OCI-LY7 (cell line): ENCODE measurements around the gene CCNA1. TPM values are rescaled to one million over a fixed set of nuclear protein-coding genes. Genes with fewer than 3 reads are reported as not detected.

ENCODE experiments used
- BruUV-seq: library from RNA; stranded (reverse); fragments of 400-500 nt; replicated peaks from 2 replicates; lab custom pipeline; 2021; lab: Mats Ljungman, UMichigan
- CTCF ChIA-PET: fragments of 300-600 bp; sonication (Branson Sonifier 250); formaldehyde crosslinking; loops from one replicate; lab custom pipeline; 2022; ENCODE audit warnings: antibody characterized with exemption; ENCODE audit not compliant: unreplicated experiment; lab: Charles Lee
- POLR2A ChIA-PET: fragments of 300-600 bp; sonication (Branson Sonifier 250); formaldehyde crosslinking; loops from one replicate; lab custom pipeline; 2022; ENCODE audit warnings: antibody characterized with exemption; lab: Charles Lee
- DNase-seq: peaks from one replicate; pipeline ENCODE4 v3.0.0-alpha.2; 2015; ENCODE audit warnings: low spot score
- H2AFZ ChIP-seq: fragments of 200-600 bp; sonication (generic), shearing (Covaris generic); 2 replicates; pipeline ENCODE4 v1.6.1; 2014; ENCODE audit warnings: mild to moderate bottlenecking, antibody characterized with exemption, low read length, moderate library complexity
- H3K27ac ChIP-seq: fragments of 200-600 bp; sonication (generic); 2 replicates; pipeline ENCODE4 v1.5.1; 2014; ENCODE audit warnings: mixed run types, low read depth, mild to moderate bottlenecking, moderate library complexity, low read length, inconsistent platforms; ENCODE audit not compliant: poor library complexity, severe bottlenecking
- H3K36me3 ChIP-seq: fragments of 200-600 bp; sonication (generic); 2 replicates; pipeline ENCODE4 v1.6.1; 2014; ENCODE audit warnings: mild to moderate bottlenecking, antibody characterized with exemption, low read length, moderate library complexity, mixed read lengths; ENCODE audit not compliant: insufficient read depth
- H3K4me1 ChIP-seq: fragments of 200-600 bp; sonication (generic); 2 replicates; pipeline ENCODE4 v1.5.1; 2014; ENCODE audit warnings: mild to moderate bottlenecking, low read length; ENCODE audit not compliant: insufficient read depth, poor library complexity, severe bottlenecking
- H3K4me2 ChIP-seq: fragments of 200-600 bp; sonication (generic); 2 replicates; pipeline ENCODE4 v1.6.1; 2014; ENCODE audit warnings: mild to moderate bottlenecking, low read length
- H3K4me3 ChIP-seq: fragments of 200-600 bp; sonication (generic); 2 replicates; pipeline ENCODE4 v1.5.1; 2014; ENCODE audit warnings: mild to moderate bottlenecking, low read depth, low read length; ENCODE audit not compliant: poor library complexity, severe bottlenecking
- H3K79me2 ChIP-seq: fragments of 200-600 bp; sonication (generic); 2 replicates; pipeline ENCODE4 v1.6.1; 2016; ENCODE audit warnings: low read depth, mild to moderate bottlenecking, low read length, moderate library complexity, mixed read lengths; ENCODE audit not compliant: insufficient read depth
- H3K9me2 ChIP-seq: fragments of 200-600 bp; sonication (generic); 2 replicates; pipeline ENCODE4 v1.6.1; 2016; ENCODE audit warnings: mild to moderate bottlenecking, low read length, mixed read lengths; ENCODE audit not compliant: insufficient read depth
- H3K9me3 ChIP-seq: fragments of 200-600 bp; sonication (generic); 2 replicates; pipeline ENCODE4 v1.6.1; 2014; ENCODE audit warnings: mild to moderate bottlenecking, mixed run types, low read length, mixed read lengths
- H4K20me1 ChIP-seq: fragments of 200-600 bp; sonication (generic); 2 replicates; pipeline ENCODE4 v1.6.1; 2014; ENCODE audit warnings: mild to moderate bottlenecking, antibody characterized with exemption, low read length, moderate library complexity, mixed read lengths; ENCODE audit not compliant: insufficient read depth
- EZH2phosphoT487 ChIP-seq: fragments of 200-600 bp; sonication (generic); IDR thresholded peaks from 2 replicates; pipeline ENCODE4 v1.6.1; 2018; ENCODE audit warnings: low read depth, borderline replicate concordance, mild to moderate bottlenecking, mixed run types, antibody characterized with exemption, low read length, moderate library complexity, mixed read lengths
- intact Hi-C: fragments of 100-400 bp; cut with micrococcal nuclease; formaldehyde crosslinking; loops from one replicate; pipeline ENCODE4 v1.10.0; 2022; ENCODE audit not compliant: unreplicated experiment
- total RNA-seq, 2 experiments: library from RNA; depleted of rRNA in 1 of 2; stranded (reverse); fragments of >200 nt in 1 of 2; shearing (Covaris generic) in 1 of 2; gene quantifications; 2 replicates each; pipeline ENCODE4 v1.2.3, GENCODE V29; 2014 to 2022
- TF ChIP-seq, protein P1 (sequence below): fragments of 200-600 bp; sonication (generic); conservative IDR thresholded peaks from 2 replicates; pipeline ENCODE4 v1.5.1; 2014; ENCODE audit warnings: mild to moderate bottlenecking, antibody characterized with exemption, low read length, moderate library complexity, mixed read lengths

CCNA1 gene
- total RNA-seq, 2 experiments from 2014 or later = not detected

GRCh38 chr13:36420437-36420891 lies 11.8 kb upstream of the CCNA1 start:
- ChIA-PET POLR2A (interaction anchor here (0.6 kb wide), 1 partner anchor 43 kb away, joined by 3 read pairs; no protein-coding TSS in a partner anchor), CTCF (no interaction called here)
- H3K4me3 ChIP-seq = no peak overlapping the region

GRCh38 chr13:36421447-36421846 lies 10.8 kb upstream of the CCNA1 start:
- no TSS peak for BruUV-seq
- ChIA-PET POLR2A (no interaction called here), CTCF (no interaction called here)
- no peak overlapping the region for H3K4me2 ChIP-seq
- no peaks in the 10 kb centered on the region for H3K9me2 ChIP-seq
- H4K20me1 ChIP-seq = no peaks in the 10 kb centered on the region
- no peak for DNase-seq
- no peaks in the 10 kb centered on the region for H3K79me2 ChIP-seq
- intact Hi-C loops = loop anchor here (10.0 kb wide), 2 partner anchors 313 to 563 kb away; no protein-coding TSS in a partner anchor
- H2AFZ ChIP-seq = no peak overlapping the region
- H3K27ac ChIP-seq = no peak overlapping the region
- no peak overlapping the region for H3K4me3 ChIP-seq
- TF ChIP-seq, protein P1, sequence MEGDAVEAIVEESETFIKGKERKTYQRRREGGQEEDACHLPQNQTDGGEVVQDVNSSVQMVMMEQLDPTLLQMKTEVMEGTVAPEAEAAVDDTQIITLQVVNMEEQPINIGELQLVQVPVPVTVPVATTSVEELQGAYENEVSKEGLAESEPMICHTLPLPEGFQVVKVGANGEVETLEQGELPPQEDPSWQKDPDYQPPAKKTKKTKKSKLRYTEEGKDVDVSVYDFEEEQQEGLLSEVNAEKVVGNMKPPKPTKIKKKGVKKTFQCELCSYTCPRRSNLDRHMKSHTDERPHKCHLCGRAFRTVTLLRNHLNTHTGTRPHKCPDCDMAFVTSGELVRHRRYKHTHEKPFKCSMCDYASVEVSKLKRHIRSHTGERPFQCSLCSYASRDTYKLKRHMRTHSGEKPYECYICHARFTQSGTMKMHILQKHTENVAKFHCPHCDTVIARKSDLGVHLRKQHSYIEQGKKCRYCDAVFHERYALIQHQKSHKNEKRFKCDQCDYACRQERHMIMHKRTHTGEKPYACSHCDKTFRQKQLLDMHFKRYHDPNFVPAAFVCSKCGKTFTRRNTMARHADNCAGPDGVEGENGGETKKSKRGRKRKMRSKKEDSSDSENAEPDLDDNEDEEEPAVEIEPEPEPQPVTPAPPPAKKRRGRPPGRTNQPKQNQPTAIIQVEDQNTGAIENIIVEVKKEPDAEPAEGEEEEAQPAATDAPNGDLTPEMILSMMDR = no peak
- TF ChIP-seq EZH2phosphoT487 = no peak
- H3K36me3 ChIP-seq = no peaks in the 10 kb centered on the region
- no peaks in the 10 kb centered on the region for H3K9me3 ChIP-seq
- H3K4me1 ChIP-seq = no peaks in the 10 kb centered on the region

More at GRCh38 chr13:36420437-36420891, 11.8 kb upstream of the CCNA1 start:
- Histone ChIP-seq H4K20me1 (no peaks in the 10 kb centered on the region), H3K27ac (no peak overlapping the region), H3K4me1 (no peaks in the 10 kb centered on the region), H3K9me2 (no peaks in the 10 kb centered on the region), H3K79me2 (no peaks in the 10 kb centered on the region), H3K4me2 (no peak overlapping the region), H3K9me3 (no peaks in the 10 kb centered on the region), H2AFZ (no peak overlapping the region), H3K36me3 (no peaks in the 10 kb centered on the region)
- intact Hi-C loops = loop anchor here (10.0 kb wide), 2 partner anchors 314 to 564 kb away; no protein-coding TSS in a partner anchor
- peak; percentile 71 for DNase-seq
- TF ChIP-seq, protein P1 = peak; percentile 91
- no peak for TF ChIP-seq EZH2phosphoT487
- BruUV-seq = no TSS peak

DNA sequence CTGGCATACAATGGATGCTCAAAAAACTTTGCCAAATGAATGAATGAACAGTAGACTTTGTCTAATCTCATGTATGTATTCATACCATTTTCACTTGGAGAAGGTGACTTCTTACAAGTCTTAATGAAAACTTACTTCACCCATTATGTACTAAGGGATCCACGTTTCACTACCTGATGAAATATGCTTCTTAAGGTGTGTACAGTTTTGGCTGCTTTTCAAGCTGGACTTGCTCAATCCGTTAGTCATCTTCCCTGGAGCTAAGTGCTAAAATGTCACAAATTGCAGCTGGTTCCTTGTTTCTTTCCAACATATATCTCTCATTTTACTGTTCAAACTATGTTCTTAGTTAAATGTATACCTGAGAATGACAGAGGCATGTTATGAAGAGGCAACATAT lies 4.2 kb upstream of the CCNA1 start:
- H3K9me2 ChIP-seq = no peaks in the 10 kb centered on the region
- no peaks in the 10 kb centered on the region for H3K36me3 ChIP-seq
- no peaks in the 10 kb centered on the region for H3K9me3 ChIP-seq
- no peaks in the 10 kb centered on the region for H4K20me1 ChIP-seq
- no peak overlapping the region for H3K4me2 ChIP-seq
- POLR2A ChIA-PET = no interaction called here
- no peak overlapping the region for H3K27ac ChIP-seq
- DNase-seq = no peak
- CTCF ChIA-PET = no interaction called here
- no peak overlapping the region for H3K4me3 ChIP-seq
- no peaks in the 10 kb centered on the region for H3K79me2 ChIP-seq
- H2AFZ ChIP-seq = no peak overlapping the region
- H3K4me1 ChIP-seq = no peaks in the 10 kb centered on the region
- BruUV-seq = no TSS peak
- no peak for TF ChIP-seq EZH2phosphoT487
- TF ChIP-seq, protein P1 = no peak
- intact Hi-C loops = loop anchor here (10.0 kb wide), 2 partner anchors 307 to 557 kb away; no protein-coding TSS in a partner anchor
